HG03135 (cell line): ENCODE data around the gene ANKRD18B.
"Not testable (repeated sequence)": the region's sequence is repeated elsewhere in the genome, so short reads cannot be mapped to it uniquely, and the experiment has no call there.

Experiments
- ATAC-seq: cut with Tn5 transposase; IDR thresholded peaks from one replicate; pipeline ENCODE4 v1.9.1; 2021; ENCODE audit warnings: mild to moderate bottlenecking, moderate library complexity; ENCODE audit not compliant: unreplicated experiment

Gene ANKRD18B

GRCh38 chr9:33523397-33524305 is at the start of gene ANKRD18B:
TSS of gene ANKRD18B (plus strand) at chr9:33524251. CDS start at chr9:33524490, 239 bp downstream.
- not testable (repeated sequence) for ATAC-seq

GRCh38 chr9:33475357-33475756 is 48.7 kb upstream of the ANKRD18B start:
- no peak for ATAC-seq

- ATAC-seq: no peak
Measured at GRCh38 chr9:33476503-33476902, 47.5 kb upstream of the ANKRD18B start.

GRCh38 chr9:33480106-33480505 is 43.9 kb upstream of the ANKRD18B start:
- ATAC-seq: no peak

GRCh38 chr9:33480976-33481375 is 43.1 kb upstream of the ANKRD18B start:
- ATAC-seq: no peak

- not testable (repeated sequence) for ATAC-seq
Measured at GRCh38 chr9:33485312-33485711, 38.7 kb upstream of the ANKRD18B start.

GRCh38 chr9:33489066-33489465 is 35.0 kb upstream of the ANKRD18B start:
- no peak for ATAC-seq

GRCh38 chr9:33493819-33494218 is 30.2 kb upstream of the ANKRD18B start:
- ATAC-seq: not testable (repeated sequence)

GRCh38 chr9:33498387-33498786 is 25.7 kb upstream of the ANKRD18B start:
- ATAC-seq: no peak

- ATAC-seq: no peak
Measured at GRCh38 chr9:33506626-33507370, 17.3 kb upstream of the ANKRD18B start.

- ATAC-seq: no peak
Measured at GRCh38 chr9:33510262-33511183, 13.5 kb upstream of the ANKRD18B start.

GRCh38 chr9:33511184-33511517 is 12.9 kb upstream of the ANKRD18B start:
- ATAC-seq: not testable (repeated sequence)

- not testable (repeated sequence) for ATAC-seq
Measured at GRCh38 chr9:33512535-33512934, 11.5 kb upstream of the ANKRD18B start.

GRCh38 chr9:33515342-33515995 is 8.6 kb upstream of the ANKRD18B start:
- not testable (repeated sequence) for ATAC-seq

GRCh38 chr9:33516397-33516796 is 7.7 kb upstream of the ANKRD18B start:
- not testable (repeated sequence) for ATAC-seq

GRCh38 chr9:33517373-33517772 is 6.7 kb upstream of the ANKRD18B start:
- no peak for ATAC-seq

GRCh38 chr9:33517934-33518577 is 6.0 kb upstream of the ANKRD18B start:
- not testable (repeated sequence) for ATAC-seq

GRCh38 chr9:33521861-33522260 is 2.2 kb upstream of the ANKRD18B start:
- ATAC-seq: not testable (repeated sequence)

- no peak for ATAC-seq
Measured at GRCh38 chr9:33524306-33524947, 376 bp downstream of the ANKRD18B start.
